CD14-positive monocyte (primary cell): Measurements from ENCODE around the gene DDX46. TPM values are rescaled to one million over a fixed set of nuclear protein-coding genes. Genes with fewer than 3 reads are reported as not detected.

Experiments
- DNase-seq, 3 donors: peaks; one replicate each; pipeline ENCODE4 v3.0.0-alpha.2; 2011 to 2022
- H2AFZ ChIP-seq: 2 replicates; pipeline ENCODE4 v1.6.0; 2012; ENCODE audit warnings: mild to moderate bottlenecking, low read depth, low read length, inconsistent platforms; ENCODE audit not compliant: insufficient read depth, poor library complexity, severe bottlenecking
- H3K27ac ChIP-seq, 2 donors: 1 replicate in 1 of 2; 2 replicates in 1 of 2; pipeline ENCODE4 v1.5.1; 2012 to 2013; ENCODE audit warnings: low read length in 2 of 2, control low read depth in 1 of 2, inconsistent platforms in 1 of 2, low read depth in 1 of 2, mild to moderate bottlenecking in 1 of 2
- H3K27me3 ChIP-seq, 2 donors: one replicate each; pipeline versions ENCODE4 v1.6.0 to v1.6.1; 2011 to 2013; ENCODE audit warnings: low read length in 2 of 2; ENCODE audit not compliant: control insufficient read depth in 2 of 2, insufficient read depth in 2 of 2
- H3K36me3 ChIP-seq, 2 donors: replicated peaks in 1 of 2; 1 replicate in 1 of 2; 2 replicates in 1 of 2; pipeline versions ENCODE4 v1.5.1 to v1.6.1; 2012 to 2013; ENCODE audit warnings: low read length in 2 of 2, control low read depth in 1 of 2, inconsistent platforms in 1 of 2, mild to moderate bottlenecking in 1 of 2; ENCODE audit not compliant: insufficient read depth in 2 of 2, control insufficient read depth in 1 of 2
- H3K4me1 ChIP-seq, 2 donors: 1 replicate in 1 of 2; 2 replicates in 1 of 2; pipeline versions ENCODE4 v1.5.1 to v1.6.1; 2012 to 2013; ENCODE audit warnings: low read length in 2 of 2, control low read depth in 1 of 2, inconsistent platforms in 1 of 2, mild to moderate bottlenecking in 1 of 2, moderate library complexity in 1 of 2; ENCODE audit not compliant: insufficient read depth in 2 of 2, control insufficient read depth in 1 of 2
- H3K4me2 ChIP-seq: replicated peaks from 2 replicates; pipeline ENCODE3; 2012; ENCODE audit warnings: low read length, moderate library complexity, mild to moderate bottlenecking; ENCODE audit not compliant: poor library complexity, severe bottlenecking; ENCODE audit errors: extremely low read depth
- H3K4me3 ChIP-seq, 3 experiments: fragments of 200-600 bp in 1 of 3; sonication (generic) in 1 of 3; replicated peaks in 1 of 3; 1 replicate in 2 of 3; 2 replicates in 1 of 3; pipeline ENCODE4 v1.5.1; 2011 to 2013; ENCODE audit warnings: low read length in 3 of 3, mild to moderate bottlenecking in 3 of 3, control low read depth in 2 of 3, low read depth in 2 of 3, inconsistent platforms in 1 of 3, moderate library complexity in 1 of 3
- H3K79me2 ChIP-seq: 2 replicates; pipeline ENCODE4 v1.6.0; 2012; ENCODE audit warnings: mild to moderate bottlenecking, control low read depth, inconsistent platforms, low read length, moderate library complexity; ENCODE audit not compliant: insufficient read depth
- H3K9ac ChIP-seq: 2 replicates; pipeline ENCODE4 v1.6.0; 2017; ENCODE audit warnings: low read length, mild to moderate bottlenecking; ENCODE audit not compliant: insufficient read depth, poor library complexity, severe bottlenecking
- H3K9me3 ChIP-seq, 2 donors: replicated peaks in 1 of 2; 1 replicate in 1 of 2; 2 replicates in 1 of 2; pipeline versions ENCODE4 v1.5.1 to v1.6.1; 2012 to 2013; ENCODE audit warnings: low read length in 2 of 2, control low read depth in 1 of 2; ENCODE audit not compliant: control insufficient read depth in 1 of 2, insufficient read depth in 1 of 2
- H4K20me1 ChIP-seq: 2 replicates; pipeline ENCODE4 v1.6.0; 2012; ENCODE audit warnings: mild to moderate bottlenecking, low read length, control low read depth, moderate library complexity; ENCODE audit not compliant: insufficient read depth
- H3K27ac Mint-ChIP-seq, 7 donors: one replicate each; pipeline ENCODE4 v1.8.0; 2020; ENCODE audit warnings: mild to moderate bottlenecking in 7 of 7, mixed read lengths in 7 of 7, moderate library complexity in 6 of 7, inconsistent platforms in 2 of 7
- H3K27me3 Mint-ChIP-seq, 3 donors: one replicate each; pipeline ENCODE4 v1.8.0; 2021 to 2022; ENCODE audit warnings: low read depth in 3 of 3, mild to moderate bottlenecking in 3 of 3, mixed read lengths in 3 of 3, moderate library complexity in 3 of 3, inconsistent platforms in 1 of 3
- H3K36me3 Mint-ChIP-seq, 2 donors: one replicate each; pipeline ENCODE4 v1.8.0; 2020; ENCODE audit warnings: mixed read lengths in 2 of 2, inconsistent platforms in 1 of 2, mild to moderate bottlenecking in 1 of 2
- H3K4me1 Mint-ChIP-seq: one replicate; pipeline ENCODE4 v1.8.0; 2020; ENCODE audit warnings: mild to moderate bottlenecking, mixed read lengths
- H3K4me3 Mint-ChIP-seq, 2 donors: one replicate each; pipeline ENCODE4 v1.8.0; 2020; ENCODE audit warnings: mild to moderate bottlenecking in 2 of 2, mixed read lengths in 2 of 2, moderate library complexity in 1 of 2
- H3K9me3 Mint-ChIP-seq, 7 donors: one replicate each; pipeline ENCODE4 v1.8.0; 2020 to 2022; ENCODE audit warnings: mixed read lengths in 7 of 7, mild to moderate bottlenecking in 6 of 7, moderate library complexity in 6 of 7, inconsistent platforms in 2 of 7
- WGBS: methylation state at CpG from one replicate; pipeline ENCODE4 v1.1.5; 2013; ENCODE audit warnings: missing lambda C conversion rate; ENCODE audit not compliant: insufficient coverage; 5-methylcytosine and 5-hydroxymethylcytosine counted together
- intact Hi-C, 2 donors: fragments of 100-400 bp; cut with micrococcal nuclease; formaldehyde crosslinking; loops; one replicate each; pipeline versions ENCODE4 v1.15.0 to v1.15.1; 2023
- polyA plus RNA-seq, 3 donors: library from polyadenylated mRNA; depleted of rRNA in 1 of 3; unstranded in 2 of 3; stranded (reverse) in 1 of 3; fragments of 300-500 nt in 2 of 3; fragments of >200 nt in 1 of 3; fragmentation: Illumina TruSeq in 2 of 3; gene quantifications; 1 replicate in 2 of 3; 2 replicates in 1 of 3; pipeline ENCODE4 v1.2.3, GENCODE V29; 2012 to 2021
- TF ChIP-seq, protein P1 (sequence below): fragments of 200-600 bp; IDR thresholded peaks from one replicate; pipeline ENCODE4 v1.8.0; 2022; ENCODE audit warnings: antibody characterized with exemption, mild to moderate bottlenecking

The DDX46 gene
- polyA plus RNA-seq, 3 donors = 7.6 to 22.3 (median 11.8) TPM

DNA sequence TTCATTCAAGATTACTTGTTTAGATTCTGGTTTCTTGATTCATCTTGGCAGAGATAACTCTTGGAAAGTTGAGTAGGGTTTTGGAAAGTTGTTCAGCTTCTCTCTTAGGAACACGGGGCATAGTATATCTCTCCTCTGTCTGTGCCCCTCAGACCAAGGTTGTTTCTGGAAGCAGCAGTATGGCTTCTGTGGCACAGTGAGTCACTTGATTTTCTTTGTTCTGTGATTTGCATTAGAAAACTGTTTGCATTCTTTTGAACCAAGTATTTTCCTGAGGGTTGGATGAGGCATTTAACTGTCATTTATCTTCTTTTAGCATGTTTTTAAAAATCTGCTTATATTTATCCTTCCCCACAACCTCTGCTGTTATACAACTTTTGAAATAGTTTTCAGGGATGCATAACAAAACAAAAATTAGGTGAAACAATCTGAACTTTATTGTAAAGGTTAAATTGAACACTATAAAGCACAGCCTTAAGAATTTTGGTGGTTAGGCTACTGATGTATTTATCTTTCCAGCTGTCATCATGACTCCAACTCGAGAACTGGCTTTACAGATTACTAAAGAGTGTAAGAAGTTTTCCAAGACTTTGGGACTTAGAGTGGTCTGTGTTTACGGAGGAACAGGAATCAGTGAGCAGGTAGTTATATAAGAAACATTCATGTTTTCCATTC is 26.5 kb downstream of the DDX46 start:
- peaks cover 73 to 96% of the 10 kb centered on the region in 2 donors for H3K36me3 Mint-ChIP-seq
- Histone ChIP-seq H3K4me3 (no peak overlapping the region), H3K27ac (no peak overlapping the region)

DNA sequence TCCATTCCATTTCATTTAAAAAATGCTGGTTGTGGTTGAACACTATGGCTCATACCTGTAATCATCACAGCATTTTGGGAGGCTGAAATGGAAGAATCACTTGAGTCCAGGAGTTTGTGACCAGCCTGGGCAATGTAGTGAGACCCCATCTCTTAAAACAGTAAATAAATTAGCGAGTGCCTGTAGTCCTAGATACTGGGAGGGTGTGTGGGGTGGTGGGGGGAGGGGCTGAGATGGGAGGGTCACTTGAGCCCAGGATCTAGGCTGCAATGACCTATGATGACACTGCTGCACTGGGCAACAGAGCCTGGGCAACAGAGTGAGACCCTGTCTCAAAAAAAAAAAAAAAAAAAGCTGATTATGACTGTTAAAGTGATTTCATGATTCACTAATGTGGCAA is 29.1 kb downstream of the DDX46 start:
- DNase-seq = no peak
- no peak overlapping the region for H3K27ac ChIP-seq
- TF ChIP-seq, protein P1, sequence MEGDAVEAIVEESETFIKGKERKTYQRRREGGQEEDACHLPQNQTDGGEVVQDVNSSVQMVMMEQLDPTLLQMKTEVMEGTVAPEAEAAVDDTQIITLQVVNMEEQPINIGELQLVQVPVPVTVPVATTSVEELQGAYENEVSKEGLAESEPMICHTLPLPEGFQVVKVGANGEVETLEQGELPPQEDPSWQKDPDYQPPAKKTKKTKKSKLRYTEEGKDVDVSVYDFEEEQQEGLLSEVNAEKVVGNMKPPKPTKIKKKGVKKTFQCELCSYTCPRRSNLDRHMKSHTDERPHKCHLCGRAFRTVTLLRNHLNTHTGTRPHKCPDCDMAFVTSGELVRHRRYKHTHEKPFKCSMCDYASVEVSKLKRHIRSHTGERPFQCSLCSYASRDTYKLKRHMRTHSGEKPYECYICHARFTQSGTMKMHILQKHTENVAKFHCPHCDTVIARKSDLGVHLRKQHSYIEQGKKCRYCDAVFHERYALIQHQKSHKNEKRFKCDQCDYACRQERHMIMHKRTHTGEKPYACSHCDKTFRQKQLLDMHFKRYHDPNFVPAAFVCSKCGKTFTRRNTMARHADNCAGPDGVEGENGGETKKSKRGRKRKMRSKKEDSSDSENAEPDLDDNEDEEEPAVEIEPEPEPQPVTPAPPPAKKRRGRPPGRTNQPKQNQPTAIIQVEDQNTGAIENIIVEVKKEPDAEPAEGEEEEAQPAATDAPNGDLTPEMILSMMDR = no peak
- Mint-ChIP-seq H3K27me3 (no peaks in the 10 kb centered on the region), H3K36me3 (peaks cover 81 to 98% of the 10 kb centered on the region in 2 donors), H3K4me1 (no peaks in the 10 kb centered on the region), H3K9me3 (no peaks in the 10 kb centered on the region), H3K27ac (no peak overlapping the region), H3K4me3 (no peak overlapping the region)
- no peak overlapping the region for H3K4me3 ChIP-seq
- H3K36me3 ChIP-seq = peaks cover 80 to 100% of the 10 kb centered on the region in 2 donors
- no CpG with 5 or more reads among the region's 1 CpG for WGBS
- H4K20me1 ChIP-seq = no peaks in the 10 kb centered on the region
- H3K79me2 ChIP-seq = no peaks in the 10 kb centered on the region
- no peaks in the 10 kb centered on the region for H3K27me3 ChIP-seq
- no peak overlapping the region for H2AFZ ChIP-seq
- H3K4me1 ChIP-seq = no peaks in the 10 kb centered on the region
- intact Hi-C loops = no loop called here
- no peaks in the 10 kb centered on the region for H3K9me3 ChIP-seq
- no peak overlapping the region for H3K9ac ChIP-seq
- H3K4me2 ChIP-seq = no peak overlapping the region

More for the DNA sequence above, 26.5 kb downstream of the DDX46 start:
- Mint-ChIP-seq H3K4me3 (no peak overlapping the region), H3K9me3 (no peaks in the 10 kb centered on the region), H3K27ac (no peak overlapping the region), H3K27me3 (no peaks in the 10 kb centered on the region), H3K4me1 (no peaks in the 10 kb centered on the region)
- Histone ChIP-seq H3K36me3 (peaks cover 76 to 97% of the 10 kb centered on the region in 2 donors), H3K4me1 (no peaks in the 10 kb centered on the region), H3K27me3 (no peaks in the 10 kb centered on the region), H3K9ac (no peak overlapping the region), H3K9me3 (no peaks in the 10 kb centered on the region), H3K4me2 (no peak overlapping the region), H4K20me1 (no peaks in the 10 kb centered on the region), H2AFZ (no peak overlapping the region), H3K79me2 (no peaks in the 10 kb centered on the region)
- TF ChIP-seq, protein P1 = no peak
- WGBS = no CpG with 5 or more reads among the region's 3 CpGs
- intact Hi-C loops = loop anchor here in 1 of 2 donors (5.0 kb wide), 1 partner anchor 32 kb away; no protein-coding TSS in a partner anchor
- DNase-seq = no peak
